OCI-LY3 (cell line): ENCODE measurements around the gene BTG2.

Experiments used
- H2AFZ ChIP-seq: fragments of 200-600, 300-600 bp; shearing (Covaris generic); 2 replicates; pipeline ENCODE4 v1.6.0; 2014; ENCODE audit warnings: antibody characterized with exemption, low read depth, low read length
- H3K27ac ChIP-seq: fragments of 200-600, 300-600 bp; sonication (generic); 2 replicates; pipeline ENCODE4 v1.5.1; 2014; ENCODE audit warnings: mild to moderate bottlenecking, low read length, moderate library complexity, mixed read lengths
- H3K27me3 ChIP-seq: fragments of 200-600, 300-600 bp; sonication (generic); 2 replicates; pipeline ENCODE4 v1.6.1; 2014; ENCODE audit warnings: low read depth, low read length, mixed read lengths
- H3K36me3 ChIP-seq: fragments of 200-600, 300-600 bp; sonication (generic); replicated peaks from 2 replicates; pipeline ENCODE3; 2014; ENCODE audit warnings: low read depth, low read length, mixed read lengths
- H3K4me1 ChIP-seq: fragments of 300-600, 200-600 bp; sonication (generic); 2 replicates; pipeline ENCODE4 v1.6.1; 2014; ENCODE audit warnings: low read length, mixed read lengths
- H3K4me2 ChIP-seq: fragments of 200-600, 300-600 bp; sonication (generic); 2 replicates; pipeline ENCODE4 v1.6.1; 2014; ENCODE audit warnings: low read length, mixed read lengths
- H3K4me3 ChIP-seq: fragments of 300-600, 200-600 bp; sonication (generic); 2 replicates; pipeline ENCODE4 v1.5.1; 2014; ENCODE audit warnings: antibody characterized with exemption, mild to moderate bottlenecking, low read length, moderate library complexity
- H3K79me2 ChIP-seq: fragments of 300-600, 200-600 bp; shearing (Covaris generic); 2 replicates; pipeline ENCODE4 v1.6.1; 2014; ENCODE audit warnings: mild to moderate bottlenecking, low read length, mixed read lengths
- H3K9ac ChIP-seq: fragments of 300-600, 200-600 bp; shearing (Covaris generic); 2 replicates; pipeline ENCODE4 v1.6.0; 2014; ENCODE audit warnings: mild to moderate bottlenecking, low read length, moderate library complexity
- H3K9me3 ChIP-seq: fragments of 200-600, 300-600 bp; shearing (Covaris generic); 2 replicates; pipeline ENCODE4 v1.6.1; 2014; ENCODE audit warnings: low read length, mixed read lengths; ENCODE audit not compliant: insufficient read depth
- H4K20me1 ChIP-seq: fragments of 200-600, 300-600 bp; sonication (generic); 2 replicates; pipeline ENCODE4 v1.6.1; 2016; ENCODE audit warnings: low read length, mixed read lengths; ENCODE audit not compliant: insufficient read depth
- CTCF ChIP-seq: fragments of 200-600, 300-600 bp; sonication (generic); IDR thresholded peaks from 2 replicates; pipeline ENCODE4 v1.5.1; 2014; ENCODE audit warnings: antibody characterized with exemption, low read length, low read depth
- EZH2phosphoT487 ChIP-seq: fragments of 200-600 bp; shearing (Covaris generic); IDR thresholded peaks from 2 replicates; pipeline ENCODE4 v1.6.1; 2018; ENCODE audit warnings: antibody characterized with exemption, mixed run types, low read depth

Gene BTG2

DNA sequence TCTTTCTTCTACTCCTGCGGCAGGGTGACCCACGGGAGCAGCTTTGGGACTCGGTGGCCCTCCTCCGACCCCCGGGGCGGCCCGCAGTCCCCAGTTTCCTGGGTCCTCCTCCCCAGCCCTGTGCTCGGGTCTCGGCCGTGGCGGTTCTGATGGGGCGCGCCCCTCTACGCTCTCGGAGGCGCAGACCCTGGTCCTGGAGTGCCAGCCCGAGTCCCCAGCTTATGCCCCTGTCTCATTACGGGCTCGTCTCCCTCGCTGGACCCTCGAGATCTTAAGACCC is 430 bp downstream of the BTG2 start:
- Histone ChIP-seq H2AFZ (no peak overlapping the region), H3K9me3 (no peaks in the 10 kb centered on the region), H3K4me2 (peak overlapping the region; percentile 96), H4K20me1 (peaks cover 52% of the 10 kb centered on the region), H3K4me3 (peak overlapping the region; percentile 84), H3K36me3 (peaks cover 48% of the 10 kb centered on the region), H3K9ac (peak overlapping the region; percentile 98), H3K27me3 (no peaks in the 10 kb centered on the region), H3K4me1 (peaks cover 46% of the 10 kb centered on the region), H3K79me2 (peaks cover 52% of the 10 kb centered on the region), H3K27ac (peak overlapping the region; percentile 72)
- no peak for TF ChIP-seq CTCF
- no peak for TF ChIP-seq EZH2phosphoT487

GRCh38 chr1:203306089-203306964 is 1.0 kb downstream of the BTG2 start:
- peaks cover 57% of the 10 kb centered on the region for H3K79me2 ChIP-seq
- H3K4me3 ChIP-seq: peak overlapping the region; percentile 84

GRCh38 chr1:203306965-203307541 is 1.7 kb downstream of the BTG2 start:
- H3K79me2 ChIP-seq: peaks cover 63% of the 10 kb centered on the region
- H3K9me3 ChIP-seq: no peaks in the 10 kb centered on the region
- H3K9ac ChIP-seq: peak overlapping the region; percentile 98
- peaks cover 59% of the 10 kb centered on the region for H3K36me3 ChIP-seq
- no peak for TF ChIP-seq CTCF
- no peak for TF ChIP-seq EZH2phosphoT487
- H3K27me3 ChIP-seq: no peaks in the 10 kb centered on the region
- peak overlapping the region; percentile 84 for H3K4me3 ChIP-seq
- H3K4me1 ChIP-seq: peaks cover 40% of the 10 kb centered on the region
- no peak overlapping the region for H3K27ac ChIP-seq
- no peak overlapping the region for H2AFZ ChIP-seq
- H4K20me1 ChIP-seq: peaks cover 65% of the 10 kb centered on the region
- peak overlapping the region; percentile 96 for H3K4me2 ChIP-seq

More at GRCh38 chr1:203306089-203306964, 1.0 kb downstream of the BTG2 start:
- Histone ChIP-seq H3K4me1 (peaks cover 40% of the 10 kb centered on the region), H2AFZ (no peak overlapping the region), H3K27me3 (no peaks in the 10 kb centered on the region), H3K36me3 (peaks cover 52% of the 10 kb centered on the region), H3K9ac (peak overlapping the region; percentile 98), H3K27ac (peak overlapping the region; percentile 72), H4K20me1 (peaks cover 57% of the 10 kb centered on the region), H3K4me2 (peak overlapping the region; percentile 96), H3K9me3 (no peaks in the 10 kb centered on the region)
- TF ChIP-seq CTCF (peak; percentile 46), EZH2phosphoT487 (no peak)

GRCh38 chr1:203307641-203308126 is 2.4 kb downstream of the BTG2 start:
- H3K27ac ChIP-seq: no peak overlapping the region
- peaks cover 40% of the 10 kb centered on the region for H3K4me1 ChIP-seq
- TF ChIP-seq EZH2phosphoT487 (no peak), CTCF (no peak)
- peak overlapping the region; percentile 84 for H3K4me3 ChIP-seq
- H2AFZ ChIP-seq: no peak overlapping the region
- peaks cover 63% of the 10 kb centered on the region for H3K79me2 ChIP-seq
- peaks cover 66% of the 10 kb centered on the region for H4K20me1 ChIP-seq
- H3K9ac ChIP-seq: peak overlapping the region; percentile 98
- H3K27me3 ChIP-seq: no peaks in the 10 kb centered on the region
- H3K4me2 ChIP-seq: peak overlapping the region; percentile 96
- H3K36me3 ChIP-seq: peaks cover 59% of the 10 kb centered on the region
- H3K9me3 ChIP-seq: no peaks in the 10 kb centered on the region
